ENCODE data around the gene MSGN1. TPM values are rescaled to one million over a fixed set of nuclear protein-coding genes. Genes with fewer than 3 reads are reported as not detected.

Gene MSGN1
- total RNA-seq, 2 experiments from 2014 or later = not detected

DNA sequence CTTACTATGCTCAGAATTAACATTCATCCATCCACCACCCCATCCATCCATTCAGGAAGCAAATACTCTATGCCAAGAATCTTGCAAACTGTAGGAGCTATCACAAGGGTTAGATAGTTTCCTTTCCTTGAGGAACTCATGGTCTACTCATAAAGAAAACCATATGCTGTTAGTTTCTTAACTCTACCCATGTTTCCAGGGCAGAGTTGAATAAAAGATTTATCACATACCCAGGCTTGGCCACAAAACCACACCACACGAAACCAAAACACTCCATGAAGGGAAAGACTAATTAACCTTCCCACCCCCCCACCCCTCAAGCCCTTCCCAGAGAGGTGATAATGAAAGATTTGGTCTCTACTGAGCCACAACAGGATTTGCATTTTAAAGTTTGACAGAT is 23.7 kb upstream of the MSGN1 start:
- POLR2A ChIA-PET = interaction anchor here (1.4 to 2.9 kb wide), 2 partner anchors 9 to 11 kb away, joined by 3 to 9 read pairs; no protein-coding TSS in a partner anchor
- CTCF ChIA-PET (ENCODE audit: unreplicated experiment) = no interaction called here

DNA sequence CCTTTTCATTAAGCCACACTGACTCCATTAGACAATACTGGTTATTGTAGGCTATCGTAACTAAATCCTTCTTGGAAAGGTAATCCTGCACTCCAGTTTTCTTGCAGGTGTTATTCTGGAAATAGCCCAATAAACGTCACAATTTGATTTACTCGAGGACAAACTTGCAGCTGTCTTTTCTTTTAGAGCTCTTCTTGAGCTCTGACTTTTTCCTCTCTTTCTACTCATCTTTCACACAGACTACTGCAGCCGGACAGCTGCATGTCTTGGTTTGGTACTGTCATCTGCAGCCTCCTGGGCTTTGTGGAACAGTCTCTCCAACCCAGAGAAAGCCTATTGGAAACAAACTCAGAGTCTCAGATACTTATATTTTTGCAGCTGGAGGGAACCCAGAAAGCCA is 23.0 kb upstream of the MSGN1 start:
- Histone ChIP-seq H3K9me3 (ENCODE audit: low read length) (no peaks in the 10 kb centered on the region), H3K4me2 (ENCODE audit: low read length) (no peak overlapping the region), H3K27ac (ENCODE audit: low read depth, low read length, poor library complexity, severe bottlenecking) (no peak overlapping the region), H3K9me2 (ENCODE audit: insufficient read depth, low read length) (no peaks in the 10 kb centered on the region), H3K36me3 (ENCODE audit: insufficient read depth, low read length) (no peaks in the 10 kb centered on the region), H3K4me1 (ENCODE audit: insufficient read depth, low read length, poor library complexity, severe bottlenecking) (no peaks in the 10 kb centered on the region), H3K4me3 (ENCODE audit: low read depth, low read length, poor library complexity, severe bottlenecking) (no peak overlapping the region), H2AFZ (ENCODE audit: low read length) (no peak overlapping the region), H4K20me1 (ENCODE audit: insufficient read depth, low read length) (no peaks in the 10 kb centered on the region), H3K79me2 (ENCODE audit: insufficient read depth, low read depth, low read length) (no peaks in the 10 kb centered on the region)
- TF ChIP-seq, protein P1, sequence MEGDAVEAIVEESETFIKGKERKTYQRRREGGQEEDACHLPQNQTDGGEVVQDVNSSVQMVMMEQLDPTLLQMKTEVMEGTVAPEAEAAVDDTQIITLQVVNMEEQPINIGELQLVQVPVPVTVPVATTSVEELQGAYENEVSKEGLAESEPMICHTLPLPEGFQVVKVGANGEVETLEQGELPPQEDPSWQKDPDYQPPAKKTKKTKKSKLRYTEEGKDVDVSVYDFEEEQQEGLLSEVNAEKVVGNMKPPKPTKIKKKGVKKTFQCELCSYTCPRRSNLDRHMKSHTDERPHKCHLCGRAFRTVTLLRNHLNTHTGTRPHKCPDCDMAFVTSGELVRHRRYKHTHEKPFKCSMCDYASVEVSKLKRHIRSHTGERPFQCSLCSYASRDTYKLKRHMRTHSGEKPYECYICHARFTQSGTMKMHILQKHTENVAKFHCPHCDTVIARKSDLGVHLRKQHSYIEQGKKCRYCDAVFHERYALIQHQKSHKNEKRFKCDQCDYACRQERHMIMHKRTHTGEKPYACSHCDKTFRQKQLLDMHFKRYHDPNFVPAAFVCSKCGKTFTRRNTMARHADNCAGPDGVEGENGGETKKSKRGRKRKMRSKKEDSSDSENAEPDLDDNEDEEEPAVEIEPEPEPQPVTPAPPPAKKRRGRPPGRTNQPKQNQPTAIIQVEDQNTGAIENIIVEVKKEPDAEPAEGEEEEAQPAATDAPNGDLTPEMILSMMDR (conservative IDR thresholded peaks at IDR 0.05; ENCODE audit: low read length) = no peak
- TF ChIP-seq EZH2phosphoT487 (IDR thresholded peaks at IDR 0.05; ENCODE audit: borderline replicate concordance, low read depth, low read length) = no peak
- ChIA-PET CTCF (ENCODE audit: unreplicated experiment) (no interaction called here), POLR2A (interaction anchor here (0.5 to 2.9 kb wide), 5 partner anchors 10 to 79 kb away, joined by 3 to 9 read pairs (median 4); no protein-coding TSS in a partner anchor)
- DNase-seq (ENCODE audit: low spot score) = no peak
- intact Hi-C loops (cut with micrococcal nuclease; ENCODE audit: unreplicated experiment) = no loop called here
- no TSS peak for BruUV-seq (replicated peaks)

More for the DNA sequence above, 23.7 kb upstream of the MSGN1 start:
- TF ChIP-seq, protein P1 (conservative IDR thresholded peaks at IDR 0.05; ENCODE audit: low read length) = no peak
- TF ChIP-seq EZH2phosphoT487 (IDR thresholded peaks at IDR 0.05; ENCODE audit: borderline replicate concordance, low read depth, low read length) = no peak
- Histone ChIP-seq H4K20me1 (ENCODE audit: insufficient read depth, low read length) (no peaks in the 10 kb centered on the region), H3K36me3 (ENCODE audit: insufficient read depth, low read length) (no peaks in the 10 kb centered on the region), H3K79me2 (ENCODE audit: insufficient read depth, low read depth, low read length) (no peaks in the 10 kb centered on the region), H3K27ac (ENCODE audit: low read depth, low read length, poor library complexity, severe bottlenecking) (no peak overlapping the region), H3K4me3 (ENCODE audit: low read depth, low read length, poor library complexity, severe bottlenecking) (no peak overlapping the region), H2AFZ (ENCODE audit: low read length) (no peak overlapping the region), H3K9me3 (ENCODE audit: low read length) (no peaks in the 10 kb centered on the region), H3K4me2 (ENCODE audit: low read length) (no peak overlapping the region), H3K4me1 (ENCODE audit: insufficient read depth, low read length, poor library complexity, severe bottlenecking) (no peaks in the 10 kb centered on the region), H3K9me2 (ENCODE audit: insufficient read depth, low read length) (no peaks in the 10 kb centered on the region)
- BruUV-seq (replicated peaks) = no TSS peak
- intact Hi-C loops (cut with micrococcal nuclease; ENCODE audit: unreplicated experiment) = no loop called here
- no peak for DNase-seq (ENCODE audit: low spot score)

DNA sequence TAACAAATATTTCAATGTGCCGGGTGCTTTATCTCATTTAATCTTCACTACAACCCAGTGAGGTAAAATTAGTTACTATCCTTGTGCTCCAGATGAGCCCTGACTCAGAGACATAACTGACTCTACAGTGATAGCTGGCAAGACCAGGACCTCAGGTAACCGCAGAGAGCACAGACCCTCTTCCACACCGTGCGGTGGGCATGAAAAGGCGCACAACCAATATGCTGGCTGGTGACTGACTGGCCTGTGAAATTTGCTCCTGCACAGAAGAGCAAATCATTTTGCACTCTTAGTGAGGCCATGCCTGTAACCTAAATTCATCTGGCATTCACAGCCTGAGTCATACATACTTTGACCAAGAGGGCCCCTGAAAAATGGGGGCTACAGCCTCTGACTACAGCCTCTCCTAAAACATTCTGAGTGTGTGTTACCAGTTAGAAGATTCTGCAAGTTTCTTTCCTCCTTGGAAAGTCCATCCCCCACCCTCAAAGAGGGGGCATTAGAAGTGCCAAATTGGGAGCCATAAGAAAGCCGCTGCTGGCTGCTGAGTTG is 22.4 kb upstream of the MSGN1 start:
- H3K4me3 ChIP-seq (ENCODE audit: low read depth, low read length, poor library complexity, severe bottlenecking) = no peak overlapping the region
- no peak for TF ChIP-seq EZH2phosphoT487 (IDR thresholded peaks at IDR 0.05; ENCODE audit: borderline replicate concordance, low read depth, low read length)
- TF ChIP-seq, protein P1 (conservative IDR thresholded peaks at IDR 0.05; ENCODE audit: low read length) = no peak
- H3K27ac ChIP-seq (ENCODE audit: low read depth, low read length, poor library complexity, severe bottlenecking) = no peak overlapping the region
- ChIA-PET POLR2A (interaction anchor here (0.5 to 2.9 kb wide), 6 partner anchors 10 to 80 kb away, joined by 3 to 9 read pairs (median 4); no protein-coding TSS in a partner anchor), CTCF (ENCODE audit: unreplicated experiment) (no interaction called here)
- no peak overlapping the region for H3K4me2 ChIP-seq (ENCODE audit: low read length)
- H3K79me2 ChIP-seq (ENCODE audit: insufficient read depth, low read depth, low read length) = no peaks in the 10 kb centered on the region
- BruUV-seq (replicated peaks) = no TSS peak
- no peaks in the 10 kb centered on the region for H4K20me1 ChIP-seq (ENCODE audit: insufficient read depth, low read length)
- no peaks in the 10 kb centered on the region for H3K9me3 ChIP-seq (ENCODE audit: low read length)
- no peak overlapping the region for H2AFZ ChIP-seq (ENCODE audit: low read length)
- intact Hi-C loops (cut with micrococcal nuclease; ENCODE audit: unreplicated experiment) = no loop called here
- no peaks in the 10 kb centered on the region for H3K4me1 ChIP-seq (ENCODE audit: insufficient read depth, low read length, poor library complexity, severe bottlenecking)
- no peak for DNase-seq (ENCODE audit: low spot score)
- no peaks in the 10 kb centered on the region for H3K36me3 ChIP-seq (ENCODE audit: insufficient read depth, low read length)
- H3K9me2 ChIP-seq (ENCODE audit: insufficient read depth, low read length) = no peaks in the 10 kb centered on the region

Measured in OCI-LY7 (cell line).